GM12878 (cell line): ENCODE results near the gene KRT86. TPM values are rescaled to one million over a fixed set of nuclear protein-coding genes. Genes with fewer than 3 reads are reported as not detected.

ENCODE experiments used
- ATAC-seq: fragments of 200-7000 bp; cut with Tn5 transposase; 3 replicates; pipeline ENCODE4 v1.9.1; 2020; ENCODE audit warnings: mild to moderate bottlenecking, moderate library complexity
- BruUV-seq: library from RNA; stranded (reverse); fragments of 400-500 nt; replicated peaks from 2 replicates; lab custom pipeline; 2021; lab: Mats Ljungman, UMichigan
- CTCF ChIA-PET: fragments of 300-600 bp; sonication (Branson Sonifier 250); formaldehyde crosslinking; extraction: SDS; loops from one replicate; lab custom pipeline; 2021; ENCODE audit warnings: inconsistent platforms; lab: Yijun Ruan, JAX
- POLR2A ChIA-PET: fragments of 350-600 bp; formaldehyde crosslinking; extraction: SDS; loops from one replicate; lab custom pipeline; 2021; ENCODE audit warnings: inconsistent platforms; lab: Charles Lee
- RAD21 ChIA-PET: fragments of 300-600 bp; sonication (Branson Sonifier 250); formaldehyde crosslinking; loops from one replicate; lab custom pipeline; 2023; ENCODE audit warnings: antibody characterized with exemption; ENCODE audit not compliant: unreplicated experiment; lab: Charles Lee
- SMC1A ChIA-PET: fragments of 300-600 bp; sonication (Branson Sonifier 250); formaldehyde crosslinking; loops from one replicate; lab custom pipeline; 2023; ENCODE audit not compliant: unreplicated experiment, uncharacterized antibody; lab: Charles Lee
- DNase-seq: peaks from one replicate; pipeline ENCODE4 v3.0.0-alpha.2; 2011; ENCODE audit warnings: low read depth, low spot score
- FAIRE-seq: peaks from 3 replicates; lab custom pipeline; 2011; peaks lifted over from hg19 to GRCh38; lab: Jason Lieb, UNC
- H2AFZ ChIP-seq: 2 replicates; pipeline ENCODE4 v1.6.0; 2011; ENCODE audit warnings: low read depth, low read length, control low read depth; ENCODE audit not compliant: control insufficient read depth
- H3K27ac ChIP-seq: 2 replicates; pipeline ENCODE4 v1.5.1; 2011; ENCODE audit warnings: control low read depth; ENCODE audit not compliant: control insufficient read depth, insufficient read depth
- H3K27me3 ChIP-seq, 2 experiments: replicated peaks in 1 of 2; 2 replicates each; pipeline versions ENCODE4 v1.6.0 to v1.6.1; 2011; ENCODE audit warnings: low read length in 1 of 2; ENCODE audit not compliant: control insufficient read depth in 2 of 2, insufficient read depth in 2 of 2
- H3K36me3 ChIP-seq, 2 experiments: 2 replicates each; pipeline ENCODE4 v1.5.1; 2011; ENCODE audit warnings: low read length in 1 of 2; ENCODE audit not compliant: control insufficient read depth in 2 of 2, insufficient read depth in 2 of 2
- H3K4me1 ChIP-seq: 2 replicates; pipeline ENCODE4 v1.6.1; 2011; ENCODE audit warnings: mild to moderate bottlenecking, low read length, moderate library complexity, mixed read lengths; ENCODE audit not compliant: control insufficient read depth, insufficient read depth
- H3K4me2 ChIP-seq: 2 replicates; pipeline ENCODE4 v1.6.0; 2011; ENCODE audit warnings: control low read depth; ENCODE audit not compliant: control insufficient read depth, insufficient read depth
- H3K4me3 ChIP-seq: fragments of 200-600 bp; sonication (generic); 2 replicates; pipeline ENCODE4 v1.5.1; 2016
- H3K79me2 ChIP-seq: 2 replicates; pipeline ENCODE4 v1.6.0; 2011; ENCODE audit warnings: low read length; ENCODE audit not compliant: control insufficient read depth, insufficient read depth
- H3K9ac ChIP-seq: 2 replicates; pipeline ENCODE4 v1.8.0; 2011; ENCODE audit warnings: low read length, control low read depth, mixed read lengths; ENCODE audit not compliant: control insufficient read depth, insufficient read depth
- H3K9me3 ChIP-seq: replicated peaks from 3 replicates; pipeline ENCODE4 v1.5.1; 2011; ENCODE audit warnings: mild to moderate bottlenecking, low read length; ENCODE audit not compliant: control insufficient read depth, insufficient read depth
- H4K20me1 ChIP-seq: 2 replicates; pipeline ENCODE4 v1.6.0; 2011; ENCODE audit not compliant: control insufficient read depth, insufficient read depth
- CHD2 ChIP-seq: IDR thresholded peaks from 2 replicates; pipeline ENCODE4 v1.6.1; 2011; ENCODE audit warnings: low read depth, low read length, improper control_type of control experiment, borderline replicate concordance
- HDAC2 ChIP-seq: fragments of 200-600 bp; sonication (generic); IDR thresholded peaks from 2 replicates; pipeline ENCODE4 v1.6.1; 2017
- MTA2 ChIP-seq: fragments of 450-650 bp; IDR thresholded peaks from 2 replicates; pipeline ENCODE4 v1.6.1; 2016; ENCODE audit warnings: low read depth, mild to moderate bottlenecking, moderate library complexity
- MYC ChIP-seq: IDR thresholded peaks from 2 replicates; pipeline ENCODE4 v1.6.1; 2011; ENCODE audit warnings: mild to moderate bottlenecking, low read length, moderate library complexity, inconsistent platforms; ENCODE audit not compliant: insufficient read depth, insufficient replicate concordance, insufficient read length, severe bottlenecking
- NFYB ChIP-seq: IDR thresholded peaks from 2 replicates; pipeline ENCODE4 v1.6.1; 2011; ENCODE audit warnings: low read depth, mild to moderate bottlenecking, low read length, improper control_type of control experiment, moderate library complexity; ENCODE audit not compliant: insufficient read depth
- RAD21 ChIP-seq: IDR thresholded peaks from 2 replicates; pipeline ENCODE4 v1.6.1; 2011; ENCODE audit warnings: mild to moderate bottlenecking, low read depth, low read length, moderate library complexity; ENCODE audit not compliant: insufficient read depth
- RBBP5 ChIP-seq: fragments of 200-600 bp; sonication (generic); conservative IDR thresholded peaks from 2 replicates; pipeline ENCODE4 v1.6.1; 2016
- SMAD5 ChIP-seq: IDR thresholded peaks from 2 replicates; pipeline ENCODE4 v1.6.1; 2016; ENCODE audit warnings: antibody characterized with exemption, low read depth
- TCF3 ChIP-seq: IDR thresholded peaks from 2 replicates; pipeline ENCODE4 v1.6.1; 2012; ENCODE audit warnings: low read depth, mild to moderate bottlenecking, low read length, borderline replicate concordance; ENCODE audit not compliant: insufficient read depth
- ZBED1 ChIP-seq: IDR thresholded peaks from 2 replicates; pipeline ENCODE4 v1.6.1; 2016; ENCODE audit warnings: borderline replicate concordance
- WGBS: methylation state at CpG from one replicate; pipeline ENCODE4 v1.1.6; 2016; ENCODE audit warnings: low lambda C conversion rate; ENCODE audit not compliant: insufficient replicate concordance, insufficient coverage; ENCODE audit errors: missing lambda C conversion rate; 5-methylcytosine and 5-hydroxymethylcytosine counted together
- in situ Hi-C: fragments of 300-500 bp; cut with MboI; formaldehyde crosslinking; loops from 9 replicates; pipeline ENCODE4 v1.14.3; 2018; ENCODE audit warnings: mixed read lengths
- intact Hi-C: fragments of 100-400 bp; cut with micrococcal nuclease; formaldehyde crosslinking; loops from one replicate; pipeline ENCODE4 v1.14.2; 2022; ENCODE audit not compliant: unreplicated experiment
- polyA plus RNA-seq, 11 experiments: library from polyadenylated mRNA; depleted of rRNA in 4 of 11; unstranded in 6 of 11; stranded (reverse) in 5 of 11; fragments of >200 nt; fragmentation: Nextera tagmentation in 4 of 11; fragmentation: Illumina TruSeq in 1 of 11; extraction: Ambion mirVana in 4 of 11; extraction: Trizol in 1 of 11; gene quantifications; 1 replicate in 1 of 11; 2 replicates in 10 of 11; pipeline versions ENCODE4 v1.2.1 to v1.2.3, GENCODE V29; 2011 to 2016; ENCODE audit warnings: inconsistent platforms in 2 of 11, missing spikeins in 2 of 11, low read depth in 1 of 11
- total RNA-seq, 4 experiments: library from RNA; depleted of rRNA in 3 of 4; stranded (reverse); fragments of >200 nt in 3 of 4; fragmentation: Illumina TruSeq in 1 of 4; extraction: Trizol in 1 of 4; gene quantifications; 2 replicates each; pipeline versions ENCODE4 v1.2.1 to v1.2.3, GENCODE V29; 2013 to 2021
- TF ChIP-seq, protein P1 (sequence below): IDR thresholded peaks from 2 replicates; pipeline ENCODE4 v1.6.1; 2012; ENCODE audit warnings: mild to moderate bottlenecking, low read depth, low read length
- TF ChIP-seq, protein P2 (sequence below): fragments of 150-350 bp; IDR thresholded peaks from 2 replicates; pipeline ENCODE4 v1.6.1; 2014; ENCODE audit warnings: mild to moderate bottlenecking, low read depth, low read length

KRT86 gene
- total and polyA plus RNA-seq, 10 of the 15 experiments (the other 5 are each of a cell fraction or from before 2014, with no cell fraction given), result 0.11 to 0.54 (median 0.18) TPM; not detected in 4

DNA sequence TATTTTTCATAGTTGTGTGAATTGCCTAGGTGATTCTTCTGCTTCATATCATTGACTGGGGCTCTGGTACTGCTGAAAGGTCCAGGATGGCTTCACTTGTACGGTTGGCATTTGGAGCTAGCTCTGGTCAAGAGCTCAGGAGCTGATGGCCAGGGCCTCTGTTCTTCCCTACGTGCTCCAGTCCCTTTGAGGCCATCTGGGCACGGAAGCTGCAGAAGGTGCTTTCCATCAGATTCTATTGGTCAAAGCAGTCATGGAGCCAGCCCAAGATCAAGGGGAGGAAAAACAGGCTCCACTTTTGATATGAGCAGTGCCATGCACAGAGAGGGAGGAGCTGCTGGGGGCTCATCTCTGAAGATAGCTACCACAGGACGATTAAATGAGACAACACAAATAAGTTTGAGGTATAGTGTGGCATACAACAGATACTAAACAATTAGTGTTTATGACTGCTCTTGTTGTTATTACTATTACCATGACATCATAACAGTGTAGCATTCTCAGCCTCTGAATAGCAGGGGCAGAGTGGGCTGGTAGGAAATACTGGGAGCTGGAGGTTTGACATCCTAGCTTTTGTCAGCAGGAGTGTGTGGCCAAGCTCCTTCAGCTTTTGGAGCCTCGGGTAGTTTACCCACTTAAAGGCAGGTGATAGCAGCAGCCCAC is 36.3 kb downstream of the KRT86 start:
- TF ChIP-seq RAD21 (no peak), CHD2 (no peak), MYC (no peak), RBBP5 (no peak), ZBED1 (no peak)
- H3K36me3 ChIP-seq, result no peaks in the 10 kb centered on the region
- no peak overlapping the region for H2AFZ ChIP-seq
- no peak overlapping the region for H3K27ac ChIP-seq
- in situ Hi-C loops (no loop called here), intact Hi-C loops (no loop called here)
- RAD21 ChIA-PET, result no interaction called here
- H3K4me3 ChIP-seq, result no peak overlapping the region
- H3K27me3 ChIP-seq, result peaks cover 16 to 18% of the 10 kb centered on the region in 2 experiments; a peak in 3 of 4 replicates
- WGBS, result 2% methylated on average over 5 of the region's 5 CpGs
- H3K4me2 ChIP-seq, result no peak overlapping the region
- POLR2A ChIA-PET, result no interaction called here
- CTCF ChIA-PET, result interaction anchor here (0.6 to 3.7 kb wide), 10 partner anchors 11 to 569 kb away, joined by 3 to 18 read pairs (median 6); partner anchors contain the start of gene KRT83
- SMC1A ChIA-PET, result interaction anchor here (1.0 to 2.0 kb wide), 3 partner anchors 11 to 85 kb away, joined by 3 to 7 read pairs (median 4); no protein-coding TSS in a partner anchor
- H3K4me1 ChIP-seq, result no peaks in the 10 kb centered on the region
- ATAC-seq, result no peak
- no TSS peak for BruUV-seq
- no peaks in the 10 kb centered on the region for H3K9me3 ChIP-seq
- no peak for DNase-seq
- H4K20me1 ChIP-seq, result no peaks in the 10 kb centered on the region
- H3K79me2 ChIP-seq, result no peaks in the 10 kb centered on the region
- H3K9ac ChIP-seq, result no peak overlapping the region
- FAIRE-seq, result no peak

DNA sequence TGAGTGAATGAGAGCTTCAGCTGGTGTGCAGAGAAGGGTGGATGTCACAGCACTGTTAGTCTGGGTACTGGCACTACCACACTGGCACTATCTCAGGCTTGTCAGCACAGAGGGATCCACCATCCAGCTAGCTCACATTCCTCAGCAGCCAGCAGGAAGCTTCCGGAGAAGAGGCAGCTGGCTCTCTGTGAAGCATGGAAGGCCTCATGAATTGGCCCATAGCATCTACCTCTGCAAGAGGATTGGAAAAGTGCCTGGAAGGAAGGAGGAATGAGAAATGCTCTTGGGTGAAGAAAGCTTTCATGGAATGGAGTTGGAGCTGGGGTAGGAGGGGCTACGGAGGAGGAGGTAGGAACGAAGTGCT is 36.8 kb downstream of the KRT86 start:
- no peak for DNase-seq
- no peaks in the 10 kb centered on the region for H3K36me3 ChIP-seq
- H3K27ac ChIP-seq, result no peak overlapping the region
- no peaks in the 10 kb centered on the region for H3K9me3 ChIP-seq
- H3K4me1 ChIP-seq, result no peaks in the 10 kb centered on the region
- intact Hi-C loops, result no loop called here
- H4K20me1 ChIP-seq, result no peaks in the 10 kb centered on the region
- no peak for ATAC-seq
- RAD21 ChIA-PET, result no interaction called here
- H3K4me3 ChIP-seq, result no peak overlapping the region
- FAIRE-seq, result no peak
- no peaks in the 10 kb centered on the region for H3K79me2 ChIP-seq
- BruUV-seq, result no TSS peak
- H3K4me2 ChIP-seq, result no peak overlapping the region
- in situ Hi-C loops, result no loop called here
- H3K9ac ChIP-seq, result no peak overlapping the region
- WGBS, result 37% methylated on average over 3 of the region's 3 CpGs
- H3K27me3 ChIP-seq, result peaks cover 16 to 18% of the 10 kb centered on the region in 2 experiments; a peak in 3 of 4 replicates
- SMC1A ChIA-PET, result interaction anchor here (1.0 to 2.0 kb wide), 3 partner anchors 12 to 25 kb away, joined by 3 to 7 read pairs (median 3); no protein-coding TSS in a partner anchor
- no peak overlapping the region for H2AFZ ChIP-seq
- CTCF ChIA-PET, result interaction anchor here (0.6 to 3.7 kb wide), 12 partner anchors 14 to 568 kb away, joined by 3 to 18 read pairs (median 4); no protein-coding TSS in a partner anchor
- POLR2A ChIA-PET, result no interaction called here
- TF ChIP-seq SMAD5, result no peak
- no peak for TF ChIP-seq MTA2
- TF ChIP-seq, protein P1, sequence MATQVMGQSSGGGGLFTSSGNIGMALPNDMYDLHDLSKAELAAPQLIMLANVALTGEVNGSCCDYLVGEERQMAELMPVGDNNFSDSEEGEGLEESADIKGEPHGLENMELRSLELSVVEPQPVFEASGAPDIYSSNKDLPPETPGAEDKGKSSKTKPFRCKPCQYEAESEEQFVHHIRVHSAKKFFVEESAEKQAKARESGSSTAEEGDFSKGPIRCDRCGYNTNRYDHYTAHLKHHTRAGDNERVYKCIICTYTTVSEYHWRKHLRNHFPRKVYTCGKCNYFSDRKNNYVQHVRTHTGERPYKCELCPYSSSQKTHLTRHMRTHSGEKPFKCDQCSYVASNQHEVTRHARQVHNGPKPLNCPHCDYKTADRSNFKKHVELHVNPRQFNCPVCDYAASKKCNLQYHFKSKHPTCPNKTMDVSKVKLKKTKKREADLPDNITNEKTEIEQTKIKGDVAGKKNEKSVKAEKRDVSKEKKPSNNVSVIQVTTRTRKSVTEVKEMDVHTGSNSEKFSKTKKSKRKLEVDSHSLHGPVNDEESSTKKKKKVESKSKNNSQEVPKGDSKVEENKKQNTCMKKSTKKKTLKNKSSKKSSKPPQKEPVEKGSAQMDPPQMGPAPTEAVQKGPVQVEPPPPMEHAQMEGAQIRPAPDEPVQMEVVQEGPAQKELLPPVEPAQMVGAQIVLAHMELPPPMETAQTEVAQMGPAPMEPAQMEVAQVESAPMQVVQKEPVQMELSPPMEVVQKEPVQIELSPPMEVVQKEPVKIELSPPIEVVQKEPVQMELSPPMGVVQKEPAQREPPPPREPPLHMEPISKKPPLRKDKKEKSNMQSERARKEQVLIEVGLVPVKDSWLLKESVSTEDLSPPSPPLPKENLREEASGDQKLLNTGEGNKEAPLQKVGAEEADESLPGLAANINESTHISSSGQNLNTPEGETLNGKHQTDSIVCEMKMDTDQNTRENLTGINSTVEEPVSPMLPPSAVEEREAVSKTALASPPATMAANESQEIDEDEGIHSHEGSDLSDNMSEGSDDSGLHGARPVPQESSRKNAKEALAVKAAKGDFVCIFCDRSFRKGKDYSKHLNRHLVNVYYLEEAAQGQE, result no peak
- TF ChIP-seq HDAC2, result no peak
- no peak for TF ChIP-seq TCF3
- TF ChIP-seq NFYB, result no peak
- no peak for TF ChIP-seq RBBP5
- TF ChIP-seq, protein P2, sequence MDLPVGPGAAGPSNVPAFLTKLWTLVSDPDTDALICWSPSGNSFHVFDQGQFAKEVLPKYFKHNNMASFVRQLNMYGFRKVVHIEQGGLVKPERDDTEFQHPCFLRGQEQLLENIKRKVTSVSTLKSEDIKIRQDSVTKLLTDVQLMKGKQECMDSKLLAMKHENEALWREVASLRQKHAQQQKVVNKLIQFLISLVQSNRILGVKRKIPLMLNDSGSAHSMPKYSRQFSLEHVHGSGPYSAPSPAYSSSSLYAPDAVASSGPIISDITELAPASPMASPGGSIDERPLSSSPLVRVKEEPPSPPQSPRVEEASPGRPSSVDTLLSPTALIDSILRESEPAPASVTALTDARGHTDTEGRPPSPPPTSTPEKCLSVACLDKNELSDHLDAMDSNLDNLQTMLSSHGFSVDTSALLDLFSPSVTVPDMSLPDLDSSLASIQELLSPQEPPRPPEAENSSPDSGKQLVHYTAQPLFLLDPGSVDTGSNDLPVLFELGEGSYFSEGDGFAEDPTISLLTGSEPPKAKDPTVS, result no peak
